ENCODE measurements around the gene SRGAP2C.
"Not testable (repeated sequence)": the region's sequence is repeated elsewhere in the genome, so short reads cannot be mapped to it uniquely, and the experiment has no call there.

DNA sequence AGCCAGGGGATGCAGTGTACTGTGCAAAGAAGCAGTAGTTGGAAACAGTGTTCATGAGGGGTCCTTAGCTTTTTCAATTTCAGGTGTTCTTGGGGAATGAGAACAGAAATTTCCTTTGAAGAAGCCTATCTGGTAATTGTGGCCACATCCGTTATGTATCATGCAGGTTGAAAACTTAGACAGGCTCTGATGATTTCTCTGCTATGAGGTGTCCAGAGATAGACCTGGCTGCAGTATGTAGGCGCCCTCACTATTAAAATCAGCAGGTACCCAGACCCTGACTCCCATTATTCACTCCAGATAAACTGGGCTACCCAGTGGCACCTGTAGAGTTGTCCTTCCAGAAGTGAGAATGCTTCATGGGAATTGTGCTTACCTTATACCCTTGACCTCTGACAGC, 7.7 kb downstream of the SRGAP2C start:
- TF ChIP-seq CTCF (IDR thresholded peaks at IDR 0.05; ENCODE audit: extremely low read depth in 1 of 2, insufficient read depth in 1 of 2, low read depth in 1 of 2, low read length in 2 of 2); POLR2A (IDR thresholded peaks at IDR 0.05; ENCODE audit: low read depth, low read length): not testable (repeated sequence)
